ENCODE results near the gene KRTCAP2.
"Not testable (repeated sequence)": the region's sequence is repeated elsewhere in the genome, so short reads cannot be mapped to it uniquely, and the experiment has no call there.

KRTCAP2 gene

DNA sequence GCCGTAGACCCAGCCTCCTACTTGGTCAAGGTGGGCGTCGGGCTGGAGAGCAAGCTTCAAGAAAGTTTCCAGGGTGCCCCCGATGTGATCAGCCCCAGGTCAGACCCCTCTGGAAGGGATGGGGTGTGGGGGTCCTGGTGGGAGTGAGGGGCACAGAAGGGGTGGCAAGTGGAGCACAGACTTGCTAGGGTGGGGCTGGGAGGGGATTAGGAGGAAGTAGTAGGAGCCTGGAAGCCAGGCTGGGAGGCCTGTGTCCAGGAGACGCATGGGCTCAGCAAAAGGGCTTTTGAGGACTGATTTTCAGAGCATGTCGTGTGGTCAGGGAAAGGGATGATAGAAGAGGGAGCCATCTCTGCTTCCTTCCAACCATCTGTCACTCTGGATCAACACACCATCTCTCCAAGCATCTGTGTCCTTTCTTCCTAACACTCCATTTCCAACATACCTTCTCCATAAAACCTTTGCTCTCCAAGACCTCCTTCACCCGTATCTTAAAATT is 9.0 kb upstream of the KRTCAP2 start:
- no peak for DNase-seq

DNA sequence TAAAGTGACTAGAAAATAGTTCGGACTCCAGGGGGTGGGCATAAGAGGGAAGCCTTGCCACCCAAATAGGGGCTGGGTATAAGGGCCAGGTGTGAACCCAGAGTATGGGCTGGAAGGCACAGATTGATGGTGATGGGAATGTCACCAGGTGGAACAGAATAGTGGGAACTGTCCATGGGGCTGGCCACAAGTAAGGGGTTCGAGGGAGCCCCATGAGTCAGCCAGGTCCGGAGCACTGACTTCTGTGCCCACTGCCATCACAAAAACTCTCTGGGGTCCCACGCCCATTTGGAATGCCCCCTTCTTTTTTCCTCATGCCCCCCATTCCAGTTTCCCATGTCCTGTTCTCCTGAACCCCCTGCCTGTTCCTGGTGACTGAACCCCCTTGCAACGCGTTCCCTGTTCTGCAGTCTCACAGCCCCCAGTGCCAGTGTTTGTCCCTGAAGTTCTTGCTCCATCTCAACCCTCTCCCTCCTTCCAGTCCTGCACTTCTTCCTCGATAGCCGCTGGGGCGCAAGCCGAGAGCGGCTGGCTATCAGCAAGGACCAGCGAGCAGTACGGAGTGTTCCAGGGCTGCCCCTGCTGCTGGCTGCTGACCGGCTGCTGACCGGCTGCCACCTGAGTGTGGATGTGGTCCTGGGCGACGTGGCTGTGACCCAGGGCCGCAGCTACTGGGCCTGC is 8.4 kb upstream of the KRTCAP2 start:
- DNase-seq: no peak

DNA sequence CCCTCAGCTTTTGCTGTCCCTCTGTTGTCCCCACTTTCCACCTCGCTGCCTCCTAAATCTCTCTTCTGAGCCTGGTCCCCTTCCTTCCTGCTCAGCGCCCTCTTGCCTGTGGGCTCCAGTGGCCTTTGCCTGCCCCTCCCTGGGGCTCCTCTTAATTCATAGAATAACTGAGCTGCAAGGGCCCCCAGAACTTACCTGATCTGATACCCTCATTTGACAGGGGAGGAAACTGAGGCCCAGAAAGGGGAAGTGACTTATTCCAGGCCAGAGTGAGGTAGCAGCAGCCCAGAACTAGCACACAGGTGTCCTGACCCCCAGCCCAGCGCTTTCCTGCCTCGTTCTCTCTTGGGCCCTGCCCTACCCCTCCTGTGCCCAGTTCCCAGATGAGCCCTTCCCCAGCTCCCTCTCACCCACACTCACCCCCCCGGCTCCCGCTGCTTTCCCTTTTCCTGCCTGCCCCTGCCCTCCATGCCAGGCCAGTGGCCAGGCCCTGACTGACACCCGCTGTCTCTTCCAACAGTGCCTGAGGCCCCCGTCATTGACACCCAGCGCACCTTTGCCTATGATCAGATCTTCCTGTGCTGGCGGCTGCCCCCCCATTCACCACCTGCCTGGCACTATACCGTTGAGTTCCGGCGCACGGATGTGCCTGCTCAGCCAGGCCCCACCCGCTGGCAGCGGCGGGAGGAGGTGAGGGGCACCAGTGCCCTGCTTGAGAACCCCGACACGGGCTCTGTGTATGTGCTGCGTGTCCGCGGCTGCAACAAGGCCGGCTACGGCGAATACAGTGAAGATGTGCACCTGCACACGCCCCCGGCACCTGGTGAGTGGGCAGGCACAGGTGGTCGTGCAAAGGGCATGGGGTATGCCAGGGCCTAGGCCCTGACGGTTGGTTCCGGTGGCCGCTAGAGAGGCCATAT is 6.3 kb upstream of the KRTCAP2 start:
- no peak for DNase-seq

DNA sequence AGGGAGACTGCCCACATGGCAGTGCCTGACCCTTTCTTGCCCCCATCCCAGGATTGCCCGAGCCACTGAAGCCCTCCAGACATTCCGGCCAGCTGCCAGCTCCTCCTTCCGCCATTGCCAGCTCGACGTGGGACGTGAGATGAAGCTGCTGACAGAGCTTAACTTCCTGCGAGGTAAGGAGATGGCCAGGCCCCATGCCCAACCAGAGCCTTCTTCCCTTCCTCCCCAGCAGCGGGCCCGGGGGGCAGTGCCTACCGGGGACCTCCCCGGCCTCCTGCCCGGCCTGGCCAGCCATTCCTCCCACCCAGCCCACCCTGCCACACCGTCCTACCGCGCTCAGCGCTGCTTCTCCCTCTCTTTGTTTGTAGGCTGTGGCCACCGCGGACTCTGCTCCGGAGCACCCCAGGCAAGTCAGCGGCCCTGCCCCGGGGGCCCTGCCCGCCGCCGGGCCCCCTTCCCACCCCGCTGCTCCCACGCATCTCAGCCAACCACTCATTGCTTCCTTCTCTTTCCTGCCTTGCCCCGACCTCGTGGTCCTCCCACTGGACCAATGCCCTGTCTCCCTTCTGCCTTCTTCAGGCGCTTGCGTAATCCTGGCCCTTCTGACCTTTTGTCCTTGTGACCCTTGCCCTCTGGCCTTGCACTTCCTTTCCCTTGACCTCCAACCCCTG is 5.5 kb upstream of the KRTCAP2 start:
- no peak for DNase-seq

DNA sequence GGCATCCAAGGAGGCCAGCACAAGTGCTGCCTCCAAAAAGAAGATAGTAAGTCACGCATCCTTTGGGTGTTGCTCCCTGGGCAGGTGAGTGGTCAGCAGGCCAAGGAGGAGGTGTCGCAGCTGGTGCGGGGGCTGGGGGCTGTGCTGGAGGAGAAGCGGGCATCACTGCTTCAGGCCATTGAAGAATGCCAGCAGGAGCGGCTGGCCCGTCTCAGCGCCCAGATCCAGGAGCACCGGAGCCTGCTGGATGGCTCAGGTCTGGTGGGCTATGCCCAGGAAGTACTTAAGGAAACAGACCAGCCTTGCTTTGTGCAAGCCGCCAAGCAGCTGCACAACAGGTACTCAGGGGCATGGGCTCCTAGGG is 4.8 kb upstream of the KRTCAP2 start:
- DNase-seq: no peak

DNA sequence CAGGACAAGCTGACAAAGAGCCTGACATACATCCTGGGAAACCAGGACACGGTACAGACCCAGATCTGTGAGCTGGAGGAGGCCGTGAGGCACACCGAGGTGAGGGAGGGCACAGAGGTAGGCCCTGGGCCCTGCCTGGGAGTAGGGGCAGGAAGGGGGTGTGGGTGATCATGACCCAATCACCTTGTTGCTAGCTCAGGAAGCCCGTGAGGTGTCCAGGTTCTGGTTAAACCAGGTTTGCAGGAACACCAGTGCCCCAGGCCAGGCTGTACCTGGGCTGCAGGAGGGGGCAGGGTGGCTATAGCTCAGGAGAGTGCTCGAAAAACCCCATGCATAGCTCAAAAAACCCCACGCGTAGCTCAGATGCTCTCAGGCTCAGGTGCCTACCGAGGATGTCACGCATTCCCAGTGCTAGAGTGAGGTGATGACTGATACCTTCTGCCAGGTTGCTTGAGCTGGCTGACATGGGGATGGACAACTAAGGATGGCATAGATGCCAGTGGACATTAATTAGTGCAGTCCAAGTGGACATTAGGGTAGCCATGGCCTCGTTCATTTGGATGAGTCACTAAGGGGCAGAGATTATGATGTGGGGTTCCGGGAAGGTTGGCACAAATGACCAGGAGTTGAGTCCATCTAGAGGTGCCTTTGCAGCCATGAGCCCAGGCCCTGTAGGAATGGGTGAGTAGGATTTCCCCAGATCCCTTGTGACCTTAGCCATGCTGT is 4.3 kb upstream of the KRTCAP2 start:
- DNase-seq: no peak

DNA sequence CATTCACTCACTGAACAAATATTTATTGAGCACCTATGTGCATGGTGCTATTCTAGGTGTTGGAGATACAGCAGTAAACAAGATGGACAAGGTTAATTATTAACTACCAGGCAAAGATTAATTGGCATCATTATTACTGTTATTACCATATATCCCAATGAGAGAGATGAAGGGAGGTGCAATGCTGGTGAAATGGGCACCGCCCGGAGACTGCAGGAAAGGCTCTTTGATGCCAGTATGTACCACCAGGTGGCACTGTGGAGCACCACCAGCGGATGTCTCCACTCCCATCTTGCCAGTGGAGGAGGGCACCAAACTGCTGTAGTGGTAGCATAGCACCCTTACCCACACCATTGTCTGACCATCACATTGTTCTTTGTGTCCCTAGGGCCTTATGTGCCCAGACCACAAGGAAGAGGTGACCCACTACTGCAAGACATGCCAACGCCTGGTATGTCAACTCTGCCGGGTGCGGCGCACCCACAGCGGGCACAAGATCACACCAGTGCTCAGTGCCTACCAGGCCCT is 3.5 kb upstream of the KRTCAP2 start:
- peak; percentile 52 to 87 (median 76) for DNase-seq

DNA sequence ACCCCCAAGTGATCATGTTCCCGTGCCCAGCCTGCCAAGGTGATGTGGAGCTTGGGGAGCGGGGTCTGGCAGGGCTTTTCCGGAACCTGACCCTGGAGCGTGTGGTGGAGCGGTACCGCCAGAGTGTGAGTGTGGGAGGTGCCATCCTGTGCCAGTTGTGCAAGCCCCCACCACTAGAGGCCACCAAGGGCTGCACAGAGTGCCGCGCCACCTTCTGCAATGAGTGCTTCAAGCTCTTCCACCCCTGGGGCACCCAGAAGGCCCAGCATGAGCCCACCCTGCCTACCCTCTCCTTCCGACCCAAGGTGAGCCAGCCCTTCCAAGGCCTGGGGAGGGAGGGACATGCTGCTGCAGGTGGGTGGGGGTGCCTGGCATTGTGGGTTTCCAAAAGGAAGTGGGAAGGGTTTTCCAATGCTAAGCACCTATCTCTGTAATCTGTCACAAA is 2.8 kb upstream of the KRTCAP2 start:
- DNase-seq: peak in 1 of 6 experiments; percentile 20

DNA sequence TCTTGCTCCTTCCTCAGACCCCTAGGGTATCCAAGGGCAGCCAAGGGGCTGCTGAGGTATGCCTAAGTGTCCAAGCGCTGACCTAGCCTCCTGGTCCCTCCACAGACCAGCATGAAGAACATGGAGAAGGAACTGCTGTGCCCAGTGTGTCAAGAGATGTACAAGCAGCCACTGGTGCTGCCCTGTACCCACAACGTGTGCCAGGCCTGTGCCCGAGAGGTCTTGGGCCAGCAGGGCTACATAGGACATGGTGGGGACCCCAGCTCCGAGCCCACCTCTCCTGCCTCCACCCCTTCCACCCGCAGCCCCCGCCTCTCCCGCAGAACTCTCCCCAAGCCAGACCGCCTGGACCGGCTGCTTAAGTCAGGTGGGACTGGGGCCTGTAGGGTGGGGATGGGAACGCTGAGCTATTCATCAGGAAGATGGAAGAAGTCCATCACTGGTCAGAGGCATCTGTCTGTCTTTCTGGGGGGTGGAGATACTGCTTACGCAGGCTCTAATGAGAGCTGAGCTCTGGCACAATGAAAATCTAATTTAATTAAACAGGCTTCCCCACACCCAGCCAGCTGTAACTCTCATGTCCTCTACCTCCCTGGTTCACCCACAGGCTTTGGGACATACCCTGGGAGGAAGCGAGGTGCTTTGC is 2.3 kb upstream of the KRTCAP2 start:
- DNase-seq: no peak

DNA sequence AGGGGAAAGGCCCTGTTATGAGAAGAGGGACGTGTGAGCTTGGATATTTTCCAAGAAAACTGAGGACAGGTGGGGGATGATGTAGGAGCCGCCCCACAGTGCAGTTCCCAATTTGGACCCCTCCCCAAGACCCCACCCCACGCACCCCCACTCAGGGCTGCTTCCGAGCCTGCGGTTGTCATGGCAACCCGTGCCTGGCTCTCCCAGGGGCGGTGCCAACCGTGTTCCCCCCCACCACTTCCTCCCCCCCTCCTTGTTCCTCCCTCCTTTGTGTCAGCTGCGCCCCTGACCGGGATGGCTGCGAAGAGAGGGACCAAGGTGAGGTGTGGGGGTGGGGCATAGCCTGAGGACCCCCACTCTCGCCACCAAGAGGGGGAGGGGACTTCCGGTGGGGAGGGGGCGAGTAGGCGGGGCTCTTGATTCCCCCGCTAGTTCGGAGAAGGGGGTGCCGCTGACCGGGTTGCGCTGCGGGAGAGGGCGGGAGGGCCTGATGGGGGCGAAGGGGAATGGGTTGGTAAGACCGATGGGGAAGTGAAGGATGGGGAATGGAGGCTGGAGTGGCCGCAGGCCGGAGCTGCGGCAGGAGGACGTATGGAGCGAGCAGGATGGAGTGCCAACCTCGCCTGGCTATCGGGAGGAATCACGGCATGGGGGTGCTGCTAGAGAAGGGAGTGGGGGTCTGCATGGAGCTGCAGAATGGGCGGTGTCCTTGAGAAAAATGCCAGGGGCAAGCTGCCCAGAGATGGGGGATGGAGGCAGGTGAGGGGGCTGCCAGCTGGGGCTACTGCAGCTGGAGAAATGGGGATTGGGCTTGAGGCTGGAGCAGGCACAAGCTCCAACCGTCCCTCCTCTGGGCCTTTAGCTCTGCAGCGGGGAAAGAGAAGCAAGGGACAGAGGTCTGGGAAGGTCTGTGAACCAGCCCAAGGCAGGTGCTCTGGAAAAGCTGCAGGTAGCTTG is 1.5 kb upstream of the KRTCAP2 start:
- DNase-seq: peak; percentile 29 to 57 (median 44)

DNA sequence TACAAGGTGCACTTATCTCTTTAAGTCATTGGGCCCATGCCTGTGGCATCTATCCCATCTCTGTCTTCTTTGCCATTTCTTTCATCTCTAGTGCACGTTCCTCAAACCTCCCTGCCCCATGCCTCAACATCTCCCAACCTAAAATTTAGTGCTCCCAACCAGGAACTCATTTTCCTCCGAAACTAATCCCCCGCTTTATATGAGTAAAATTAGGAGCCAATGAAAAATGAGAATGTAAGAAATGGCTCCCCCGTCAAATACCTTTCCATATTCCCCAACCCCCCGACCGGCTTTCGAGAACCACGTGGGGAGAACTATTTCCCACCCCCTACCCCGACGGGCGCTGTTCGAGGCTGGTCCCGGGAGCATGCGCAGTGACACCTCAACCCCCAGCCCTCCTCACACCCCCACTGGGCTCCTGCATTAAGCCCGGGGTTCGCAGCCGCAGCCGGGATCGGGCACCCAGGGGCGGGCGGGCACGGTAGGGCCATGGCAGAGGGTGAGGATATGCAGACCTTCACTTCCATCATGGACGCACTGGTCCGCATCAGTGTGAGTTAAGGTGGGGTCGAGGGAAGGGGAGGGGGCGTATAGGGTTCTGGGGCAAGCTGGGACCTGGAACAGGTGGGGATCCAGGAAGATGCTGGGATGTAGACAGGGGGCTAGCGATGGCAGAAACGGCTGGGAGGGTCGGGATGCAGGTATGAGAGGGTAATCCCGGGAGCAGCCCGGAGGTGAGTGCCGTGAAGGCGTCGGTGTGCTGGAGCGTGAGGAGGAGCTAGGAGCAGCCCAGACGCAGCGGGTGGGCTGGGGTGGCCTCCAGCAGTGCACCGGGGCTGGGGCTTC is 597 bp upstream of the KRTCAP2 start, which contains the start of gene TRIM46:
Gene TRIM46 (plus strand): TSS at position 372 of the 846 bp plus-strand sequence. CDS start 118 bp downstream, at position 490.
- peak in 5 of 6 experiments; percentile 42 to 59 (median 47) for DNase-seq

DNA sequence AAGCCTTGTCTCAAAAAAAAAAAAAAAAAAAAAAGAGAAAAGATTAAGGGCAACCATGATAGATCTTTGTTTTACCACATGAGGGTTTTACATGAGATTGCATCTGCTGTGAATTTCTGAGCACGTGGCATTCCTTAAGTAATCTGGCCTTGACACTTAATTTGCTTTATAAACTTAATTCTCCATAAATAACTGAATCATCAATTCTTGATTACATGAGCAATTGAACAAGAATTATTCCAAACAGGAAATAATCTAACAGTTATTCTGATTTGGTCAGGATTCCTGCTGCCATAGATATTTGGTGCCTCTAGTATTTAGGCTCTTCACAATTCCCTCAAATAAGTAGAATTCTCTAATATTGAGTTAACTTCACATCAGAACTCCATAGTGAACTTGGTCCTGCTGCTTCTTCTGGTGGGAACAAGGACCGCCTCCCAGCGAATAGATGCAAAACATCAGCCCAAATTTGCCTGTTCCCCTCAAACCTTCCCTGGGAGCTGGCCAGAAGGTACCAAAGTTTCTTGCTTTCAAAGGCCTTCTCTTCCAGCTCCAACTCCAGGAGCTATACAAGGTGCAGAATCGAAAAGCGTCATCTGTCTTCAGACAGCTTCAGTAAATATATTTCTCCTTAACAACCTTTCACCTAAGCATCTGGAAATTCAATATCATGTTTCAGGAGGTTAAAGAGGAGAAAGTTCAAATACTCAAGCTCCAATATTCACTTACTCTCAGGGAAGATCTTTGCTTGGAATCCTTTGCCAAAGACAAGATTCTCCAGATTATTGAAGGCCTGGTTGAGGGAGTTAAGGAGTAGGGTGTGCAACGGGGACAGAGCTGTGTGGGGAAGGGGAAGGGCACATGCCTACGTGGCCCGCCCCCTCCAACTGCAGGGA is 1.0 kb downstream of the KRTCAP2 start:
- no peak for DNase-seq

DNA sequence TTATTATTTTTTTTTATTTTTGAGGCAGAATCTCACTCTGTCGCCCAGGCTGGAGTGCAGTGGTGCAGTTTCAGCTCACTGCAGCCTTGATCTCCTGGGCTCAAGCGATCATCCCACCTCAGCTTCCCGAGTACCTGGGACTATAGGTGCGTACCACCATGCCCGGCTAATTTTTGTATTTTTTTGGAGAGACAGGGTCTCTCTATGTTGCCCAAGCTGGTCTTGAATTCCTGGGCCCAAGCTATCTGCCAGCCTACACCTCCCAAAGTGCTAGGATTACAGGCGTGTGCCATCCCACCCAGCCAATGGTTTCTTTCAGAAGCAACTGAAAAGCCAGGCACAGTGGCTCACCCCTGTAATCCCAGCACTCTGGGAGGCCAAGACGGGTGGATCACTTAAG is 2.3 kb downstream of the KRTCAP2 start:
- DNase-seq: no peak

DNA sequence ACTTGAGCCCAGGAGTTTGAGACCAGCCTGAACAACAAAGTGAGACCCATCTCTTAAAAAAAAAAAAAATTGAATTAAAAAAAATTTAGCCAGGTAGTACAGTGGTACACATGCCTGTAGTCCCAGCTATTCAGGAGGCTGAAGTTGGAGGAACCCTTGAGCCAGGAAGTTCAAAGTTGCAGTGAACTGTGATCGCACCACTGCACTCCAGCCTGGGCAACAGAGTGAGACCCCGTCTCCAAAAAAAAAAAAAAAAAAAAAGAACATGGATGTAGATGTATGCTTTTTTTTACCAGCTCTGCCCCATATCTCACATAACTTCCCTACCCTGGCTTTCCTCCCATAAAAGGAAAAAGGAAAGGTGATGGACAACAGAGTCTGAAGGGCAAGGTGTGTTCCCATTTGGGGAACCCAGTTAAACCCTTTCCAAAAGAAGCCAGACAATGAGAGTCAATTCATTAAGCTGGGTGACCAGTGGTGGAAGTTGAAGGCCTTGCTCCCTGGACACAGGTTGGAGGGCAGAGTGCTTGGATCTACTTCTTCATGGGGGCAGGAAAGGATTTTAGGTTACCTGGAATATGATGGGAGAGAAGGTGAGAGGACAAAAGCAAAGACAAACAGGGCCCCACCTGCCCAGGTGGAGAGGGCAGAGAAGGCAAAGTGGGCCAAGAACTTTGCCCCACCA is 2.9 kb downstream of the KRTCAP2 start:
- no peak for DNase-seq

DNA sequence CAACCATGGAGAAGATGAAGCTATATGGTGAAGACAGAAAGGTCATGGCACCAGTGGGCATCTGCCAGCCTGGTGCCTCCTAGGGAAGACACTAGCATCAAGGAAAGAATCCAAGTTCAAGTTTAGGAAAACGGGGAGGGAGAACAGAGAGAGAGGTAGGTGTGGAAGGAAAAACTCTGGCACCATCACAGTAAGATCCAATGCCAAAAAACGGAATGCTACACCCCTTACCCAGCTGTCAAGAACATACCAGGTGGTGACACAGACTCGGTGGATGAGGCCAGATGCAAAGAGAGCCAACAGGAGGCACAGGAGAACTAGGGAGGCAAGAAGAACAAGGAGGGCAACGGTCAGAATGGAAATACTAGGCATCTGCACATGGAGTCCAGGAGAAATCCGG is 3.6 kb downstream of the KRTCAP2 start:
- no peak for DNase-seq

DNA sequence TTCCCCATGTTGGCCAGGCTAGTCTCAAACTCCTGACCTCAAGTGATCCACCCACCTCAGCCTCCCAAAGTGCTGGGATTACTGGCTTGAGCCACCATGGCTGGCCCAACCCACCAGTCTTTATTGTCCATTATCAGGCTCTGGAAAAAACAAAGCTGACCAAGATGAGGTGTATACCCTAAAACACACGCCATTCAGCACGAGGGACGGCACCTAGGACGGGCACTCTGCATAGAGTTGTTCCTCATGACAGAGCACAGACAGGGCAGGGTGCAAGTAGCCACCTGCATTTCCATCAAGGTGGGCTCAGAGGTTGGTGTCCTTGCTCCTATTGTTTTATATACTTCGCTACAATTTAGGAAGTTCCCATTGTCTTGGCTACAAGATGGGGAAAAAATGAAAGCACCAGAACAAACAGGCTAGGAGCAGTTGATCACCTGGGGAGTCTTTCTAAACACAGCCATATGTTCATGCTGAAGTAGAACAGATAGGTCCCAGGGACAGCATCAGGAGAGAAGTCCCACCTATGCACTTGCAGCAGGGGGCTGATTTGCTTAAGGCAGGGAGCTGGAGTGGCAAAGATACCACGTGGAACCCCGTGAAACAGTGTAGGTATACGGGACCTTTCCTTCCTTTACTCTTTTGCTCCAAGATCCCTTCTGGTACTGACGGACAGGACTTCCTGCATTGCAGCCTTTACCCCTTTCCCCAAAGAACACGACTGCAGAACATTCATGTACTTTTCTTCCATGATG is 4.5 kb downstream of the KRTCAP2 start:
- no peak for DNase-seq

DNA sequence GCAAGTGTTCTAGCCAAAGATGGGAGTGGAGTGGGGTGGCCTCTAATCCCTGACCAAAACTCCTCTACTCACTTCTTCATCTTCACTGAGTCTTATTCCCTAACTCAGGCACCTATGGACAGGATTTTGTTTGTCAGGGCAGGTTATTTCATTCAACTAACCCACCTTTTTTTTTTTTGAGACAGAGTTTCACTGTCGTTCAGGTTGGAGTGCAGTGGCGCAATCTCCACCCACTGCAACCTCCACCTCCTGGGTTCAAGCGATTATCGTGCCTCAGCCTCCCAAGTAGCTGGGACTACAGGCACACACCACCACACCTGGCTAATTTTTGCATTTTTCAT is 5.0 kb downstream of the KRTCAP2 start:
- not testable (repeated sequence) for DNase-seq

Measured in stimulated activated naive CD4-positive, alpha-beta T cell (primary cell).